ENCODE data around the gene TBC1D8. TPM values are rescaled to one million over a fixed set of nuclear protein-coding genes. Genes with fewer than 3 reads are reported as not detected.

Gene TBC1D8
- total RNA-seq, 1 experiment from 2014 or later = 5.1 TPM

GRCh38 chr2:100974712-100975520 is 176.3 kb downstream of the TBC1D8 start:
- CTCF ChIA-PET = no interaction called here
- H3K9me3 ChIP-seq (ENCODE audit: low read depth, low read length, poor library complexity, severe bottlenecking) = no peaks in the 10 kb centered on the region
- no peak for DNase-seq (ENCODE audit: low spot score)
- intact Hi-C loops (cut with micrococcal nuclease; ENCODE audit: unreplicated experiment) = no loop called here
- no peaks in the 10 kb centered on the region for H3K27me3 ChIP-seq (replicated peaks; ENCODE audit: insufficient read depth, low read depth, low read length, poor library complexity)
- no peaks in the 10 kb centered on the region for H3K36me3 ChIP-seq (ENCODE audit: insufficient read depth, low read length, poor library complexity, severe bottlenecking)
- no peak overlapping the region for H3K4me3 ChIP-seq (ENCODE audit: low read depth, low read length, poor library complexity, severe bottlenecking)
- no peak overlapping the region for H3K27ac ChIP-seq (ENCODE audit: low read depth, low read length, poor library complexity, severe bottlenecking)
- BruUV-seq (replicated peaks) = no TSS peak
- no peaks in the 10 kb centered on the region for H3K4me1 ChIP-seq (ENCODE audit: insufficient read depth, low read length, poor library complexity, severe bottlenecking)
- no peak for TF ChIP-seq CTCF (conservative IDR thresholded peaks at IDR 0.05; ENCODE audit: low read depth, low read length)
- TF ChIP-seq EZH2 (IDR thresholded peaks at IDR 0.05; ENCODE audit: borderline replicate concordance, low read depth, low read length, poor library complexity, severe bottlenecking) = no peak
- POLR2A ChIA-PET (ENCODE audit: low non-redundant PET) = no interaction called here

- Histone ChIP-seq H3K9me3 (ENCODE audit: low read depth, low read length, poor library complexity, severe bottlenecking) (no peaks in the 10 kb centered on the region), H3K4me1 (ENCODE audit: insufficient read depth, low read length, poor library complexity, severe bottlenecking) (no peaks in the 10 kb centered on the region), H3K27me3 (replicated peaks; ENCODE audit: insufficient read depth, low read depth, low read length, poor library complexity) (no peaks in the 10 kb centered on the region), H3K27ac (ENCODE audit: low read depth, low read length, poor library complexity, severe bottlenecking) (no peak overlapping the region), H3K36me3 (ENCODE audit: insufficient read depth, low read length, poor library complexity, severe bottlenecking) (no peaks in the 10 kb centered on the region), H3K4me3 (ENCODE audit: low read depth, low read length, poor library complexity, severe bottlenecking) (no peak overlapping the region)
- TF ChIP-seq EZH2 (IDR thresholded peaks at IDR 0.05; ENCODE audit: borderline replicate concordance, low read depth, low read length, poor library complexity, severe bottlenecking) (no peak), CTCF (conservative IDR thresholded peaks at IDR 0.05; ENCODE audit: low read depth, low read length) (no peak)
- ChIA-PET POLR2A (ENCODE audit: low non-redundant PET) (no interaction called here), CTCF (no interaction called here)
- BruUV-seq (replicated peaks) = no TSS peak
- intact Hi-C loops (cut with micrococcal nuclease; ENCODE audit: unreplicated experiment) = no loop called here
- no peak for DNase-seq (ENCODE audit: low spot score)
These were observed 178.7 kb downstream of the TBC1D8 start for GRCh38 chr2:100972452-100972851.

GRCh38 chr2:100971221-100971620 is 180.0 kb downstream of the TBC1D8 start:
- no peak overlapping the region for H3K27ac ChIP-seq (ENCODE audit: low read depth, low read length, poor library complexity, severe bottlenecking)
- intact Hi-C loops (cut with micrococcal nuclease; ENCODE audit: unreplicated experiment) = no loop called here
- H3K27me3 ChIP-seq (replicated peaks; ENCODE audit: insufficient read depth, low read depth, low read length, poor library complexity) = no peaks in the 10 kb centered on the region
- H3K9me3 ChIP-seq (ENCODE audit: low read depth, low read length, poor library complexity, severe bottlenecking) = no peaks in the 10 kb centered on the region
- no peaks in the 10 kb centered on the region for H3K36me3 ChIP-seq (ENCODE audit: insufficient read depth, low read length, poor library complexity, severe bottlenecking)
- DNase-seq (ENCODE audit: low spot score) = no peak
- ChIA-PET CTCF (no interaction called here), POLR2A (ENCODE audit: low non-redundant PET) (no interaction called here)
- no TSS peak for BruUV-seq (replicated peaks)
- H3K4me3 ChIP-seq (ENCODE audit: low read depth, low read length, poor library complexity, severe bottlenecking) = no peak overlapping the region
- no peaks in the 10 kb centered on the region for H3K4me1 ChIP-seq (ENCODE audit: insufficient read depth, low read length, poor library complexity, severe bottlenecking)
- TF ChIP-seq EZH2 (IDR thresholded peaks at IDR 0.05; ENCODE audit: borderline replicate concordance, low read depth, low read length, poor library complexity, severe bottlenecking) (no peak), CTCF (conservative IDR thresholded peaks at IDR 0.05; ENCODE audit: low read depth, low read length) (no peak)

Measured in A673 (cell line).